Heart left ventricle (tissue), 16 donors: ENCODE data around the gene DGKE. TPM values are rescaled to one million over a fixed set of nuclear protein-coding genes. Genes with fewer than 3 reads are reported as not detected.

Experiments used
- ATAC-seq, 4 donors: fragments of 200-7000 bp; cut with Tn5 transposase; one replicate each; pipeline ENCODE4 v1.9.1; 2020 to 2022; ENCODE audit warnings: moderate library complexity in 4 of 4, mild to moderate bottlenecking in 3 of 4, moderate number of reproducible peaks in 1 of 4
- DNase-seq, 5 donors: peaks; one replicate each; pipeline ENCODE4 v3.0.0-alpha.2; 2020
- H3K27ac ChIP-seq, 12 donors: fragments of 200-600 bp; sonication (generic) in 4 of 12; one replicate each; pipeline versions ENCODE4 v1.5.0 to v1.8.0; 2016 to 2022; ENCODE audit warnings: mild to moderate bottlenecking in 2 of 12
- H3K27me3 ChIP-seq, 9 donors: fragments of 200-600 bp; sonication (generic) in 2 of 9; one replicate each; pipeline versions ENCODE4 v1.5.1 to v1.8.0; 2016 to 2022; ENCODE audit warnings: mild to moderate bottlenecking in 3 of 9
- H3K36me3 ChIP-seq, 9 donors: fragments of 200-600 bp; sonication (generic) in 2 of 9; one replicate each; pipeline versions ENCODE4 v1.5.0 to v1.8.0; 2018 to 2022; ENCODE audit warnings: mild to moderate bottlenecking in 2 of 9
- H3K4me1 ChIP-seq, 12 donors: fragments of 200-600 bp; sonication (generic) in 4 of 12; one replicate each; pipeline versions ENCODE4 v1.5.0 to v1.8.0; 2016 to 2022; ENCODE audit warnings: mild to moderate bottlenecking in 3 of 12
- H3K4me3 ChIP-seq, 12 donors: fragments of 200-600 bp; sonication (generic) in 4 of 12; one replicate each; pipeline versions ENCODE4 v1.5.0 to v1.8.0; 2017 to 2022; ENCODE audit warnings: mild to moderate bottlenecking in 9 of 12, moderate library complexity in 4 of 12
- H3K9me3 ChIP-seq, 12 donors: fragments of 200-600 bp; sonication (generic) in 4 of 12; one replicate each; pipeline versions ENCODE4 v1.5.0 to v1.8.0; 2016 to 2022; ENCODE audit warnings: mild to moderate bottlenecking in 1 of 12
- POLR2A ChIP-seq, 2 donors: fragments of 450-650 bp; IDR thresholded peaks; one replicate each; pipeline ENCODE4 v1.6.1; 2017; ENCODE audit warnings: antibody characterized with exemption in 2 of 2, mild to moderate bottlenecking in 2 of 2, moderate library complexity in 2 of 2
- WGBS, 4 donors: extraction: QIAGEN DNeasy Blood & Tissue Kit in 2 of 4; methylation state at CpG; one replicate each; pipeline versions ENCODE4 v1.1.5 to v1.1.7; 2013 to 2018; 5-methylcytosine and 5-hydroxymethylcytosine counted together
- intact Hi-C, 10 donors: fragments of 100-400 bp; cut with DNase I; formaldehyde crosslinking; loops; one replicate each; pipeline versions ENCODE4 v1.11.1 to v1.14.2; 2022
- polyA plus RNA-seq, 2 donors: library from polyadenylated mRNA; stranded (reverse); fragments of 200-250 nt; gene quantifications; one replicate each; pipeline ENCODE4 v1.2.3, GENCODE V29; 2013
- total RNA-seq, 9 donors: library from RNA; depleted of rRNA in 2 of 9; stranded (reverse); fragments of >200 nt in 2 of 9; fragmentation: NEBNext Ultra II Directional in 3 of 9; extraction: Animal tissue kit (Norgen Biotek cat#: 25700) in 3 of 9; gene quantifications; one replicate each; pipeline versions ENCODE4 v1.1.0 to v1.2.4, GENCODE V29; 2016 to 2023
- TF ChIP-seq, protein P1 (sequence below), 12 donors: fragments of 200-600 bp; sonication (generic) in 4 of 12; IDR thresholded peaks; one replicate each; pipeline versions ENCODE4 v1.5.0 to v1.8.0; 2018 to 2022; ENCODE audit warnings: antibody characterized with exemption in 12 of 12, mild to moderate bottlenecking in 5 of 12
- donor health status: ischemic (EF 13 %, LVEDD 7.1; RV severe dilation, severe dysfunction).
- donor health status: healthy with polysubstance abuse.
- donor health status: DM: no; HTN: yes; CAD: no.
- donor health status: DM: no; HTN: no; CAD: no.
- donor health status: ischemic (EF 25% LVEDD 6.9; RV normal size, moderate dysfunction).
- donor health status: ischemic (EF 25% LVEDD 5.7; RV mildly dilated, moderate dysfunction).
- donor health status: healthy.
- donor health status: DM: yes; HTN: yes; CAD: no.
- donor health status: ischemic (EF 35%, LVEDD 5.7; RV mildly dilated, moderate dysfunction).
- donor health status: nonischemic (EF 11% LVEDD 7.7; RV severe dilation, severe dysfunction).
- donor health status: DM: yes; HTN: yes; CAD: no.
- donor health status: PGD.
- donor health status: ischemic (EF 29% LVEDD 5.4; RV normal size, mild dysfunction).
- donor health status: nonischemic (EF 23%, LVEDD 6.1; RV moderate dilation, normal function).

DGKE gene
- total and polyA plus RNA-seq, 11 donors = 0.96 to 4.1 (median 2.8) TPM

- intact Hi-C loops = no loop called here
- no peak overlapping the region for H3K4me3 ChIP-seq
- H3K9me3 ChIP-seq = peaks cover 0 to 15% (median 3%) of the 10 kb centered on the region in 12 donors
- H3K4me1 ChIP-seq = peaks cover 0 to 17% (median 0%) of the 10 kb centered on the region in 12 donors
- TF ChIP-seq, protein P1, sequence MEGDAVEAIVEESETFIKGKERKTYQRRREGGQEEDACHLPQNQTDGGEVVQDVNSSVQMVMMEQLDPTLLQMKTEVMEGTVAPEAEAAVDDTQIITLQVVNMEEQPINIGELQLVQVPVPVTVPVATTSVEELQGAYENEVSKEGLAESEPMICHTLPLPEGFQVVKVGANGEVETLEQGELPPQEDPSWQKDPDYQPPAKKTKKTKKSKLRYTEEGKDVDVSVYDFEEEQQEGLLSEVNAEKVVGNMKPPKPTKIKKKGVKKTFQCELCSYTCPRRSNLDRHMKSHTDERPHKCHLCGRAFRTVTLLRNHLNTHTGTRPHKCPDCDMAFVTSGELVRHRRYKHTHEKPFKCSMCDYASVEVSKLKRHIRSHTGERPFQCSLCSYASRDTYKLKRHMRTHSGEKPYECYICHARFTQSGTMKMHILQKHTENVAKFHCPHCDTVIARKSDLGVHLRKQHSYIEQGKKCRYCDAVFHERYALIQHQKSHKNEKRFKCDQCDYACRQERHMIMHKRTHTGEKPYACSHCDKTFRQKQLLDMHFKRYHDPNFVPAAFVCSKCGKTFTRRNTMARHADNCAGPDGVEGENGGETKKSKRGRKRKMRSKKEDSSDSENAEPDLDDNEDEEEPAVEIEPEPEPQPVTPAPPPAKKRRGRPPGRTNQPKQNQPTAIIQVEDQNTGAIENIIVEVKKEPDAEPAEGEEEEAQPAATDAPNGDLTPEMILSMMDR (IDR thresholded peaks at IDR 0.05) = no peak
- no peak for TF ChIP-seq POLR2A (IDR thresholded peaks at IDR 0.05)
- WGBS, 4 donors = 85 to 89% (median 86%) methylated on average over 6 of the region's 6 CpGs
- no peak overlapping the region for H3K27ac ChIP-seq
- H3K36me3 ChIP-seq = peaks cover 0 to 36% (median 4%) of the 10 kb centered on the region in 9 donors
- no peak for DNase-seq
- ATAC-seq = no peak
- H3K27me3 ChIP-seq = no peaks in the 10 kb centered on the region
Observed at GRCh38 chr17:56884483-56885311, 50.7 kb downstream of the DGKE start.

GRCh38 chr17:56885312-56885657, 51.3 kb downstream of the DGKE start:
- ATAC-seq (no peak), DNase-seq (no peak)
- Histone ChIP-seq H3K9me3 (peaks cover 0 to 15% (median 3%) of the 10 kb centered on the region in 12 donors), H3K27ac (no peak overlapping the region), H3K4me1 (peaks cover 0 to 11% (median 0%) of the 10 kb centered on the region in 12 donors), H3K4me3 (no peak overlapping the region), H3K27me3 (no peaks in the 10 kb centered on the region), H3K36me3 (peaks cover 0 to 42% (median 8%) of the 10 kb centered on the region in 9 donors)
- WGBS, 4 donors = 62 to 73% (median 69%) methylated on average over 2 of the region's 2 CpGs
- TF ChIP-seq, protein P1 (IDR thresholded peaks at IDR 0.05) = no peak
- TF ChIP-seq POLR2A (IDR thresholded peaks at IDR 0.05) = no peak
- intact Hi-C loops = no loop called here

DNA sequence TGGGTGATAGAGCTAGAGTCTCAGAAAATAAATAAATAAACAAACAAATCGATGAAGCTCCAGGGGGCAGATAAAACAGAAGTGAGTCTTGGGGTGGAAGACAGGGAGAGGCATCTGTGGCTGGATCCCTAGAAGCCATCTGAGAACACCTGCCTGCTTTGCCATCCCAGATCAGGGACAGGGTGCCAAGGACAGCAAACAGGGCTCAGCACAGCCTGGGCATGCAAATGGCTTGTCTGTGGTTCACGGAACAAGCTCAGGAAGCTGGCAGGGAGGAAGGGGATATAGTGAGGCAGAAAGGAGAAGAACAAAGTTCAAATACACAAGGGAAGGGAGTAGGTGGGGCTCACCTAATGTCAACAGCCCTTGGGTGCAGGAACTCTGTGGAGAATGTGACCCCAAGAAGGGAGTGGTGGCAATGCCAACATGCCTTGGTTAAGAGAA, 52.4 kb downstream of the DGKE start:
- 89 to 92% (median 91%) methylated on average over 2 of the region's 2 CpGs for WGBS, 4 donors
- H3K27me3 ChIP-seq = no peaks in the 10 kb centered on the region
- peak in 1 of 4 donors; percentile 29 for ATAC-seq
- DNase-seq = no peak
- intact Hi-C loops = no loop called here
- H3K9me3 ChIP-seq = peaks cover 0 to 15% (median 3%) of the 10 kb centered on the region in 12 donors
- no peak for TF ChIP-seq POLR2A (IDR thresholded peaks at IDR 0.05)
- TF ChIP-seq, protein P1 (IDR thresholded peaks at IDR 0.05) = no peak
- peaks cover 0 to 6% (median 0%) of the 10 kb centered on the region in 12 donors for H3K4me1 ChIP-seq
- no peak overlapping the region for H3K27ac ChIP-seq
- H3K36me3 ChIP-seq = peaks cover 0 to 52% (median 18%) of the 10 kb centered on the region in 9 donors
- H3K4me3 ChIP-seq = no peak overlapping the region

DNA sequence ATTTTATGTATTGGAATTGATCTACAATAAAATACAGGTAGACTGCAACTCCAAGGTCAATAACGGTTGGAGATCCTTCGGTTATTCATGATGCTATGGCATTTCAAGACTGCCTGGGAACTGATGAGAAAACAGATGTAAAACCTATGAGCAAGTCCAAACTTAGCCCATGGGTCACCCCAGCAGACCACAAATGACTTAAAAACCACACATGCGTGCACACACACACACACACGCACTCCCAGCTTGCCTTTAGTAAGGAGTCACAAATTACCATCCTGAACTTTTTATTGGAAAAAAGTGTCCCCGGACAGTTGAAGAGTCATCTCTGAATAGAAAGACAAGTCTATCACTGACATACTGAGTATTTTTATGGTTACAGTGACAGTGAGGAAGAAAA, 53.2 kb downstream of the DGKE start:
- Histone ChIP-seq H3K9me3 (peaks cover 0 to 15% (median 3%) of the 10 kb centered on the region in 12 donors), H3K36me3 (peaks cover 0 to 60% (median 26%) of the 10 kb centered on the region in 9 donors), H3K4me3 (no peak overlapping the region), H3K27ac (no peak overlapping the region), H3K4me1 (peaks cover 0 to 6% (median 0%) of the 10 kb centered on the region in 12 donors), H3K27me3 (no peaks in the 10 kb centered on the region)
- intact Hi-C loops = no loop called here
- DNase-seq (no peak), ATAC-seq (no peak)
- 96 to 99% (median 98%) methylated on average over 5 of the region's 5 CpGs for WGBS, 4 donors
- no peak for TF ChIP-seq POLR2A (IDR thresholded peaks at IDR 0.05)
- TF ChIP-seq, protein P1 (IDR thresholded peaks at IDR 0.05) = no peak
